Nucleus accumbens (tissue), 56 donors: ENCODE data around the gene ITGA5.

ENCODE experiments used
- DNase-seq, 56 donors: peaks; one replicate each; lab custom pipeline; 2025; lab: John Stamatoyannopoulos, UW

Gene ITGA5

DNA sequence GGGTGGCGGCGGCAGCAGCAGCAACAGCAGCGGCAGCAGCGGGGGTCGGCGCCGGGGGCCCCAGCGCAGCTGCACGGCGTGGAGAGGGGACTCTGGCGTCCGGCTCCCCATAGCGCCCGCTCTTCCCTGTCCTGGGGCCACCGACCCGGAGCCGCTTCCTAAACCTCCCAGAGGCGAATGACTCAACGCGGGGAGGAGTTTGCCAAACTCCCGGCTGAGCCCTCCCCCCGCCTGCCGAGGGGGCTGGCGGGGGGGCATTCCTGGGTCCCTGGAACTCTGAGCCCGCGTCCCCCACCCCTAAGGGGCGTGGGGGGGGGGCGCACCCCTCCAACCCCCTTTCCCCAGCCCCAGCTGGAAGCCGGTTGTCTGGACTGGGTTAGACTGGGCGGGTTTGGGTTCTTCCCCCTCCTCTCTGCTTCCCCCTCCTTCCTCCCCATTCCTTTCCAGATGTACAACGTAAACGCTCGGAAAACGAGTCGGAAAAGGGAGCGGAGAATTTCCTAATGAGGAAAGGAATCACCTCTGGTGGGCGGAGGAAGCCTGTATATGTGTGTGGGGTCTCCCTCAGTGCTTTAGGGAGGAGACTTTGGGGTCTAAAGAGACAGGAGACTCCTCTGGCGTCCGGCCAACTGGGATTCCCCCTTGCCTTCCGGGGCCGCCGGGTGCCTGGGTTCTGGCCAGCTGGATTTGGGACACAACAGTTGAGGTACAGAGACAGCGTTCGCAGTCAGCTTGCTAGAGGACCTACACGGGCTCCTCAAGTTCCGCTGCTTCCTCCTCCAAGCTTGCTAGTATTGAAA lies at the start of gene ITGA5:
Gene ITGA5, minus strand, starts transcription at position 179 of the 800 bp plus-strand sequence. Its CDS starts 68 bp downstream, at position 111.
- DNase-seq: peak in 9 of 56 donors; percentile 7 to 60 (median 24)

- no peak for DNase-seq
Observed at GRCh38 chr12:54465857-54466523, 46.9 kb upstream of the ITGA5 start.

GRCh38 chr12:54463484-54463883 lies 44.4 kb upstream of the ITGA5 start:
- peak in 4 of 56 donors; percentile 1 to 9 (median 5) for DNase-seq

- peak in 1 of 56 donors; percentile 21 for DNase-seq
Observed at GRCh38 chr12:54463034-54463433, 44.0 kb upstream of the ITGA5 start.

- DNase-seq: no peak
Observed at GRCh38 chr12:54460317-54460923, 41.4 kb upstream of the ITGA5 start.

DNA sequence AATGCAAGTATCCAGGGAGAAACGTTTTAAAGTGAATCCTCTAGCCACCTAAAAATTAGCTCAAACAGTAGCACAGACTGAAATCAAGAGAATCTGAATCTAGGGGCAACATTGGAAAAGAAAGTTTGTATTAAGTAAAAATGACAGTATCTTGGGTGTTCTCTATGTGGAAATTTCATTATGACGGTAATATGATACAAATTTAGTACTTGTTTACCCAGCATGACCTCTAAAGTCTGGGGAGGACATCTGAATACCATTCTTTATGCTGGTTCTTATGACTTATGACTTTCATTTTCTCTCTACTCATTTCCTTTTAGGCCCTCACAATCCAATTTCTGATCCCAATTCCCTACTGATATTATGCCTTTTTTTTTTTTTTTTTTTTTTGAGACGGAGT lies 40.3 kb upstream of the ITGA5 start:
- no peak for DNase-seq

GRCh38 chr12:54455760-54456469 lies 36.8 kb upstream of the ITGA5 start:
- no peak for DNase-seq

- no peak for DNase-seq
Observed at GRCh38 chr12:54452628-54453027, 33.6 kb upstream of the ITGA5 start.

DNA sequence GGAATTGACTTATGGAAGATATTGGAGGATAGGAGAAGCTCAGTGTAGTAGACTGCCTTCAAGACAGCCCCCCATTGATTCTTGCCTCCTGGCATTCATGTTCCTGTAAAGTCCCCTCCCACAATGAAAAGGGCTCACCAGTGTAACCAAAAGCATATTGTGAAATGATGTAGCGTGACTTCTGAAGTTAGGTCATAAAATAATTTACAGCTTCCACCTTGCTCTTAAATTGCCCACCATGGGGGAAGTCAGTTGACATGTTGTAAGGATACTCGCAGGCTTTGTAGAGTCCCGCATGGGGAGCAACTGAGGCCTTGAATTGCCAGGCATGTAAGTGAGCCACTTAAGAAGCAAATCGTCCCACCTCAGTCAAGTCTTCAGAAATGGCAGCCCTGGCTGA lies 29.3 kb upstream of the ITGA5 start:
- no peak for DNase-seq

GRCh38 chr12:54447917-54448316 lies 28.9 kb upstream of the ITGA5 start:
- DNase-seq: no peak

GRCh38 chr12:54444206-54444605 lies 25.1 kb upstream of the ITGA5 start:
- no peak for DNase-seq

- no peak for DNase-seq
Observed at GRCh38 chr12:54443446-54443845, 24.4 kb upstream of the ITGA5 start.

DNA sequence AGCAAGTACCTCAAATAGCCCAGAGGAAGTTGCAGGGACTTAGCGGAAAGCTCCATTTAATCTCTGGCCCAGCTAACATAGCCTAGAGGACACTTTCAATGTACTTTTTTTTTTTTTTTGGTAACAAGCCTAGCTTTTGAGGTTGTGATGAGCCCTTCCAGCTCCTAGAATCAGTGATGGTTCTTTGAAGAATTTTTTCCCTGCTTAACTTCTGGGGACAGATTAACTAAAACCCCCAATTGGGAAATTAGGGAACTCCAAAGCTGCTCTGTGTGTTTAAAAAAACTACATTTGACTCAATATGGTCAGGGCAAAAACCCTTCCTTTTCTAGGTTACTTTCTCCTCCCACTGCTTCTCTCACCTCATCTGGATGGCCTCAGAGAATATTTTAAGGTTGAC lies 23.9 kb upstream of the ITGA5 start:
- DNase-seq: no peak

GRCh38 chr12:54442099-54442498 lies 23.0 kb upstream of the ITGA5 start:
- DNase-seq: no peak

DNA sequence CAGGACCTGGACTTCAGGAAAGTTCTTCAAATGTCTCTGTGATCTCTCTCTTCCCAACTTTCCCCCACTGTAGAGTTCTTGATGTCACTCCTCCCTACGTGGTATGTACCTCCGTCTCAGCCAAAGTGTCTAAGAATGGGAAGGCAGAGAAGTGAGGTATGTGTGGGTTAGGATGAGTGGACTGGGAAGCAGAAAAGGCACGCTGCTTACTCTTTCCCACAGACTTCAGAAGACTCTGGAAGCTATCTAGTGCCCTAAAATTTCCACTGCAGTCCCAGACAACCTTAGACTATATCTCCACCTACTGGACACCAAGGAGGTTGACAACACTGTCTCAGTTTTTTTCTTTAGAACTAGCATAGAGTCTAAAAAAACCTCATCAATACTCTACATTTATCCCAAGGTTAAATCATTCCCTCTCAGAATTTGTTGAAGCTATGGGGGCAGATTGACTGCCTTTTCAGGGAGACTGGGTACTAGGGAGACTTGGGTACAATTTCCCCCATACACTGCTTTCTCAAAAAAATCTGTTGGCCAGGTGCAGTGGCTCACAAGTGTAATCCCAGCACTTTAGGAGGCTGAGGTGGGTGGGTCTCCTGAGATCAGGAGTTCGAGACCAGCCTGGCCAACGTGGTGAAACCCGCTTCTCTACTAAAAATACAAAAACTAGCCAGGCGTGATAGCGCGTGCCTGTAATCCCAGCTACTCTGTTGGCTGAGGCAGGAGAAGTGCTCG lies 20.6 kb upstream of the ITGA5 start:
- DNase-seq: peak in 5 of 56 donors; percentile 7 to 28 (median 12)

GRCh38 chr12:54439096-54439495 lies 20.0 kb upstream of the ITGA5 start:
- DNase-seq: no peak

DNA sequence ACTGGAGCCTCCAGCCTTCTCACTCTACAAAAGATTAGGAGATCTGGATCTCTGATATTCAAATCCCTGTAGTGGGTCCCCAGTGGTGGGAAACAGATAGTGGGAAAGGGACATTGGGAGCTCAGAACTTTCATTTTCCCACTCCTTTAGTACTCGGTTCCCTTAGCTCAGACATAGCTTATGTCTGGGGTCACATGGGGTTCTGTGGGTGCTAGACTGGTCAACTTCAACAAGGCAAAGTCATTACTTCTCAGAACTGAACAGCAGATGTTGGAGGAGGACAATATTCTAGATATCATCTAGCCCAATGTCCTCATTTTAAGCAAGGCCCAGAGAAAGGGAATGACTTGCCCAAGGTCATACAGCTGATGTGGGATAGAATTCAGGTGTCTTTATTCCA lies 19.5 kb upstream of the ITGA5 start:
- DNase-seq: no peak

DNA sequence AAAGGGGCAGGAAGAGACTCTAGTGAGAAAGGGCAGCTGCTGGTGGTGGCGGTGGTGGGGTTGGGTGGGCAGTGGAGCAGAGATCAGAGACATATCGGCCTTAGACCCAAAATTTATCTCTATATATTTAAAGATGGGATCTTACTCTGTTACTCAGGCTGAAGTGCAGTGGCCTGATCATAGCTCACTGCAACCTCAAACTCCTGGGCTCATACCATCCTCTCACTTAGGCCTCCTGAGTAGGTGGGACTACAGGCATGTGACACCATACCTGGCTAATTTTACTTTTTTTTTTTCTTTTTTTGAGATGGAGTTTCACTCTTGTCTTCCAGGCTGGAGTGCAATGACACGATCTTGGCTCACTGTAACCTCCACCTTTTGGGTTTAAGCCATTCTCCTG lies 18.6 kb upstream of the ITGA5 start:
- no peak for DNase-seq

- DNase-seq: no peak
Observed at GRCh38 chr12:54437243-54437642, 18.2 kb upstream of the ITGA5 start.

DNA sequence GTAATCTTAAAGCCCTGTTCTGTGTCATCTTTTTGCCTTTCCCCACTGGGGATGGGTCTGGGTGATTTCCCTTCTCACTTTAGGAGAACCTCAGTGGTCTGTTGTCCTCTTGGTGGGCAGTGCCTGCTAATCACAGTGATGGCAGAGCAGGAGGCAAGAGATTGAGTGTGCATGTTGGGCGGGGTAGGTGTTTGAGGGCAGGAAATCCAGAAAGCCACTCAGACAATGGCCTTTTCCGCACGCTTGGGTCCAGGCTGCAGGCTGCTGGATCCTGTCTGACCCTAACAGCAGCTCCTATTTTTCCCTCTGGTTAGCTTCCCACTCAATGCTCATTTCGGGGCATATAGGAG lies 13.7 kb upstream of the ITGA5 start:
- DNase-seq: no peak
